ENCODE results near the gene NDFIP1. TPM values are rescaled to one million over a fixed set of nuclear protein-coding genes. Genes with fewer than 3 reads are reported as not detected.
"Not testable (repeated sequence)": the region's sequence is repeated elsewhere in the genome, so short reads cannot be mapped to it uniquely, and the experiment has no call there.

Gene NDFIP1
- total and polyA plus RNA-seq, 2 donors (not counting 1 experiment from before 2014, with no cell fraction given): 55.8 to 67.4 TPM

- Histone ChIP-seq H4K20me1 (ENCODE audit: control insufficient read depth, extremely low read depth, insufficient read depth, low read length) (no peaks in the 10 kb centered on the region), H3K4me1 (ENCODE audit: control insufficient read depth, extremely low read depth, insufficient read depth, low read length) (peaks cover 5% of the 10 kb centered on the region), H3K27me3 (ENCODE audit: control insufficient read depth, insufficient read depth, low read length) (no peaks in the 10 kb centered on the region), H3K9me3 (ENCODE audit: control insufficient read depth, insufficient read depth, low read depth, low read length) (no peaks in the 10 kb centered on the region), H3K79me2 (ENCODE audit: control insufficient read depth, insufficient read depth, low read length) (no peaks in the 10 kb centered on the region), H3K9ac (ENCODE audit: insufficient read depth, low read length) (no peak overlapping the region), H2AFZ (ENCODE audit: low read length) (no peak overlapping the region), H3K4me3 (replicated peaks in 1 of 4; ENCODE audit: control extremely low read depth in 1 of 4, insufficient read depth in 1 of 4, low read depth in 3 of 4, low read length in 4 of 4) (no peak overlapping the region), H3K4me2 (ENCODE audit: extremely low read depth, insufficient read depth, low read length) (no peak overlapping the region), H3K36me3 (ENCODE audit: control insufficient read depth, insufficient read depth, low read length) (no peaks in the 10 kb centered on the region), H3K27ac (ENCODE audit: insufficient read depth, low read length) (no peak overlapping the region)
- DNase-seq (ENCODE audit: low read depth in 2 of 2): no peak
- no peak for TF ChIP-seq EZH2 (IDR thresholded peaks at IDR 0.05; ENCODE audit: low read length, missing control alignments)
- TF ChIP-seq, protein P1, sequence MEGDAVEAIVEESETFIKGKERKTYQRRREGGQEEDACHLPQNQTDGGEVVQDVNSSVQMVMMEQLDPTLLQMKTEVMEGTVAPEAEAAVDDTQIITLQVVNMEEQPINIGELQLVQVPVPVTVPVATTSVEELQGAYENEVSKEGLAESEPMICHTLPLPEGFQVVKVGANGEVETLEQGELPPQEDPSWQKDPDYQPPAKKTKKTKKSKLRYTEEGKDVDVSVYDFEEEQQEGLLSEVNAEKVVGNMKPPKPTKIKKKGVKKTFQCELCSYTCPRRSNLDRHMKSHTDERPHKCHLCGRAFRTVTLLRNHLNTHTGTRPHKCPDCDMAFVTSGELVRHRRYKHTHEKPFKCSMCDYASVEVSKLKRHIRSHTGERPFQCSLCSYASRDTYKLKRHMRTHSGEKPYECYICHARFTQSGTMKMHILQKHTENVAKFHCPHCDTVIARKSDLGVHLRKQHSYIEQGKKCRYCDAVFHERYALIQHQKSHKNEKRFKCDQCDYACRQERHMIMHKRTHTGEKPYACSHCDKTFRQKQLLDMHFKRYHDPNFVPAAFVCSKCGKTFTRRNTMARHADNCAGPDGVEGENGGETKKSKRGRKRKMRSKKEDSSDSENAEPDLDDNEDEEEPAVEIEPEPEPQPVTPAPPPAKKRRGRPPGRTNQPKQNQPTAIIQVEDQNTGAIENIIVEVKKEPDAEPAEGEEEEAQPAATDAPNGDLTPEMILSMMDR (conservative IDR thresholded peaks at IDR 0.05 in 1 of 2, IDR thresholded peaks at IDR 0.05 in 1 of 2; ENCODE audit: low read depth in 1 of 2, low read length in 2 of 2): no peak
These were observed 45.3 kb downstream of the NDFIP1 start for GRCh38 chr5:142153674-142154448.

DNA sequence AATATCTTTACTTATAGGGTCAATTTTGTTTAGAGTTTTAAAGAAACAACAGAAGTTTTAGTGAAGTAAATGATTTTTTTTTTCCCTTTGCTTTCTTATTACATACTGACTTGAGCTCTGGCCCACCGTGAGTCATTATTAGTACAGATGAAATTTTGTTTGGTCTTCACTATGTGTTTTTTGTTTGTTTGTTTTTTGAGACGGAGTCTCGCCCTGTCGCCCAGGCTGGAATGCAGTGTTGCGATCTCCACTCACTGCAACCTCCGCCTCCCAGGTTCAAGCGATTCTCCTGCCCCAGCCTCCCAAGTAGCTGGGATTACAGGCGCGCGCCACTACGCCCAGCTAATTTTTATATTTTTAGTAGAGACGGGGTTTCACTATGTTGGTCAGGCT, 45.9 kb downstream of the NDFIP1 start:
- H3K9me3 ChIP-seq (ENCODE audit: control insufficient read depth, insufficient read depth, low read depth, low read length); H3K4me2 ChIP-seq (ENCODE audit: extremely low read depth, insufficient read depth, low read length); H3K9ac ChIP-seq (ENCODE audit: insufficient read depth, low read length); H3K36me3 ChIP-seq (ENCODE audit: control insufficient read depth, insufficient read depth, low read length); H3K4me1 ChIP-seq (ENCODE audit: control insufficient read depth, extremely low read depth, insufficient read depth, low read length); H2AFZ ChIP-seq (ENCODE audit: low read length); H3K79me2 ChIP-seq (ENCODE audit: control insufficient read depth, insufficient read depth, low read length); H3K27me3 ChIP-seq (ENCODE audit: control insufficient read depth, insufficient read depth, low read length); H4K20me1 ChIP-seq (ENCODE audit: control insufficient read depth, extremely low read depth, insufficient read depth, low read length); H3K4me3 ChIP-seq (replicated peaks in 1 of 4; ENCODE audit: control extremely low read depth in 1 of 4, insufficient read depth in 1 of 4, low read depth in 3 of 4, low read length in 4 of 4); H3K27ac ChIP-seq (ENCODE audit: insufficient read depth, low read length); DNase-seq (ENCODE audit: low read depth in 2 of 2): not testable (repeated sequence)

DNA sequence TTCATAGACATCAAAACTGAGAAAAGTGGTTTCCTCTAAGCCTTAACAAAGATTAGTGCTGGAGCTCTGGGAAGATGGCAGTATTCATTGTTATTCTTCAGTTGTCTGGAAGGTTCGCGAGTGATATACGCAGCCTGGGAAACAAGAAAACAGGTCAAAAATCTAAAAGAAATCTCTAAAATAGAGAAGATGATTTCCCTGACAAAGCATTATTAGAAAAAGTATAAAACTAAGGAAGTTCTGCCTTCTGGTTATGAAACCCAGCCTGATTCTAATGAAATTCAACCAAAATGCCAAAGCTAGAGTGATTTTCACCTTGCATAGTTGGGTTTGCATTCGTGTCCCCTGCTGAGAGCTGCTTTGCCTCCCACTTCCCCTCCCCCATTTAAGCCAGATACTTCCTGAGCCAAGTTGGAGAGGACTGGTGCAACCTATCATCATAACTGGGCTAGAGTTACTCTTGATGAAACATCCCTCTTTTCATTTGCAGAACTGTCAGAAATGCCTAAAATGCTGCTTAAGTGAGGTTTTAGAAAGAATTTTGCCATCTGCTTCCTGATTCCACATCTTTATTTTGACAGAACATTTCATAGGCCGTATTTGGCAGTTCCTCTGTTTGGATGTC, 48.4 kb downstream of the NDFIP1 start:
- no peak for DNase-seq (ENCODE audit: low read depth in 2 of 2)
- no peaks in the 10 kb centered on the region for H3K27me3 ChIP-seq (ENCODE audit: control insufficient read depth, insufficient read depth, low read length)
- H3K4me3 ChIP-seq (replicated peaks in 1 of 4; ENCODE audit: control extremely low read depth in 1 of 4, insufficient read depth in 1 of 4, low read depth in 3 of 4, low read length in 4 of 4): no peak overlapping the region
- no peaks in the 10 kb centered on the region for H3K4me1 ChIP-seq (ENCODE audit: control insufficient read depth, extremely low read depth, insufficient read depth, low read length)
- H4K20me1 ChIP-seq (ENCODE audit: control insufficient read depth, extremely low read depth, insufficient read depth, low read length): no peaks in the 10 kb centered on the region
- no peak overlapping the region for H3K9ac ChIP-seq (ENCODE audit: insufficient read depth, low read length)
- H3K4me2 ChIP-seq (ENCODE audit: extremely low read depth, insufficient read depth, low read length): no peak overlapping the region
- TF ChIP-seq, protein P1 (conservative IDR thresholded peaks at IDR 0.05 in 1 of 2, IDR thresholded peaks at IDR 0.05 in 1 of 2; ENCODE audit: low read depth in 1 of 2, low read length in 2 of 2): no peak
- TF ChIP-seq EZH2 (IDR thresholded peaks at IDR 0.05; ENCODE audit: low read length, missing control alignments): no peak
- no peaks in the 10 kb centered on the region for H3K9me3 ChIP-seq (ENCODE audit: control insufficient read depth, insufficient read depth, low read depth, low read length)
- H3K79me2 ChIP-seq (ENCODE audit: control insufficient read depth, insufficient read depth, low read length): no peaks in the 10 kb centered on the region
- no peaks in the 10 kb centered on the region for H3K36me3 ChIP-seq (ENCODE audit: control insufficient read depth, insufficient read depth, low read length)
- no peak overlapping the region for H3K27ac ChIP-seq (ENCODE audit: insufficient read depth, low read length)
- no peak overlapping the region for H2AFZ ChIP-seq (ENCODE audit: low read length)
